ENCODE measurements around the gene TREH.
"Not testable (repeated sequence)": the region's sequence is repeated elsewhere in the genome, so short reads cannot be mapped to it uniquely, and the experiment has no call there.

Gene TREH

DNA sequence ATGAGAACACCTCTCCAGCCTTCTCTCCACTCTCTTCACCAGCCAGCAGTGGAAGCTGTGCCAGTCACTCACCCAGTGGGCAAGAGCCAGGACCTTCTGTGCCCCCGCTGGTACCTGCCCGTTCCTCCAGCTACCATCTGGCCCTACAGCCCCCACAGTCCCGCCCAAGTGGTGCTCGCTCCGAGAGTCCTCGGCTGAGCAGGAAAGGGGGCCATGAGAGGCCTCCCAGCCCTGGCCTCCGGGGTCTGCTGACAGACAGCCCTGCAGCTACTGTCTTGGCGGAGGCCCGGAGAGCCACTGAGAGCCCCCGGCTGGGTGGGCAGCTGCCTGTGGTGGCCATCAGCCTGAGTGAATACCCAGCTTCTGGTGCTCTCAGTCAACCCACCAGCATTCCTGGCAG is 51.9 kb downstream of the TREH start:
- DNase-seq = no peak

GRCh38 chr11:118625976-118626375 is 53.5 kb downstream of the TREH start:
- DNase-seq = no peak

- no peak for DNase-seq
These were observed 54.3 kb downstream of the TREH start for GRCh38 chr11:118625036-118625690.

DNA sequence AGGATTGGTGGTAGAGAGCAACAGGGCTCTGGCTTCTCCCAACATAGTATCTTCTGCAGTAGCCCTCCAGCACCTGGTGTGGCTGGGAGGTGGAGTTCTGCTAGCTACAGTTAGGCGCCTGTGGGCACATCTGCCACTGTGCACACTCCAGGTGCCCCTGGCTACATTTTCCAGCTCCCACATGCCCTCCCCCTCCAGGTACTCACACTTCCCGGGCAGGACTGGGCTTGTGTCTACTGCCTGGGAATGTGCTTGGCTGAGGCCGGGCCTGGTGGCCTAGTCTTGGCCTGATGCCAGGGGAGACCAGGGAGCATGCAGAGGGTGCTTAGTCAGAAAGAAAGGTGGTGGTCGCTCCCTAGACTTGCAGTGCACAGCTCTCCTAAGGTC is 56.2 kb downstream of the TREH start:
- DNase-seq = no peak

DNA sequence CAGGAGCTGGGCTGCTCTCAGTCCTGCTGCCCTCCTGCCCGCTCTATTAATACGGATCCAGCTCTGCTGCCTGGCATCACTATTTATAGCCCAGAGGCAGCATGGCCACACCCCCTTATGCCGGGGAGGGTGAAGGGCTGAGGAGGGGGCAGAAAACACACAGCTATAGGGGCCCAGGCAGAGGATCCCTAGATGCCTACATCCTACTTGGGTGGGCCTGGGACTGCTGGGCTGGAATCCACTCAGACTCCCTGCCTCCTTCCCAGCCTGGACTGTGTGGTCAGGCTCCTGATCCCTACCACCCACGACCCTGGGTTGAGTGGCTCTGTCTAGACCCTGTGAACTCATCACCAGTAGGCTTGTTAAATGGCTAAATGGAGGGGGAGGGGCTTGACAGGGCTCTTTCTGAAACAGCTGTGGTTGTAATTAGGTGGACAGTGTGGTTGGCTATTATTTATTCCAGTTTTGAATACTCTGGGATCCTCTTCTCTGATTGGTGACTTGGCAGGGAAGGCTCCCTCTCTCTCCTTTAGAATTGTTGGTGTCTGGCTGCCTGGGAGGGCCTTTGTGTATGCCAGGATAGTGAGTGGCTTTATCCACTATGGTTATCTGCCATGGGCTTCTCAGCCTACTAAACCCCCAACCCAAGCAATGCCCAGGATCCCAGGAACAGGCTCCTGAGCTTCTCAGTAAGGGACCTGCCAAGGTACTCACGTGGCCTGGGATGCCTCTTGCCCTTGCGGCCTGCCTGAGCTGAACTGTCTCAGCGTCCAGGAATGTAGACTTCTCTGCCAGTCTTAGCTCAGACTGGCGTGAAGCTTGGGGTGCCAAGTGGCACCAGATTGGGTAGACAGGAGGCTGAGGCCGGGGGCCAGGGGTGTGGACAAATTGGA is 56.8 kb downstream of the TREH start:
- peak; percentile 34 for DNase-seq

- no peak for DNase-seq
These were observed 57.6 kb downstream of the TREH start for GRCh38 chr11:118621784-118622375.

- peak; percentile 60 for DNase-seq
These were observed 58.2 kb downstream of the TREH start for GRCh38 chr11:118621071-118621783.

DNA sequence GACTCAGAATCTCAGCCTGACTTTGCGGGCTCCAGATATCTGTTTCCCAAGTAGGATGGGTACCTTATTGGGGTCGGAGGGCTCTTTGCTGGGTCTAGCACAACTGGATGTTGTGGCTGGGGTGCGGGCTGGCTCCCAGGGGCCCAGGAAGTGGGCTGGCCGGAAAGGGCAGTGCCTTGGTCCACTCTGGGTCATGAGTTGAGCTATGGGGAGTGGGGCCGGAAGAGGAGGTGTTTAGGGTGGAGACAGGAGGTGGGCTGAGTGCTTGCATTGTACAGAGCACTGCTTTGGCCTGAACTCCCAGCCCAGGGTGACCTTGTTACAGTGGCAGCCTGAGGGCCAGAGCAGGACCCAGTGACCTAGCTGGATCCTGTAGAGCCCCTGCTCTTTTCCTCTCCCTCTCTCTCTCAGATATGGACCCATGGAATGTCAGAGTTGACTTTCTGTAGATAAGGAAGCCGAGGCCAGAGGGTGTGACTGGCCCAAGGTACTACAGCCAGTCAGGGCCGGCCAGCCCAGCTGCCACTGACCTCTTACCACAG is 58.9 kb downstream of the TREH start:
- no peak for DNase-seq

DNA sequence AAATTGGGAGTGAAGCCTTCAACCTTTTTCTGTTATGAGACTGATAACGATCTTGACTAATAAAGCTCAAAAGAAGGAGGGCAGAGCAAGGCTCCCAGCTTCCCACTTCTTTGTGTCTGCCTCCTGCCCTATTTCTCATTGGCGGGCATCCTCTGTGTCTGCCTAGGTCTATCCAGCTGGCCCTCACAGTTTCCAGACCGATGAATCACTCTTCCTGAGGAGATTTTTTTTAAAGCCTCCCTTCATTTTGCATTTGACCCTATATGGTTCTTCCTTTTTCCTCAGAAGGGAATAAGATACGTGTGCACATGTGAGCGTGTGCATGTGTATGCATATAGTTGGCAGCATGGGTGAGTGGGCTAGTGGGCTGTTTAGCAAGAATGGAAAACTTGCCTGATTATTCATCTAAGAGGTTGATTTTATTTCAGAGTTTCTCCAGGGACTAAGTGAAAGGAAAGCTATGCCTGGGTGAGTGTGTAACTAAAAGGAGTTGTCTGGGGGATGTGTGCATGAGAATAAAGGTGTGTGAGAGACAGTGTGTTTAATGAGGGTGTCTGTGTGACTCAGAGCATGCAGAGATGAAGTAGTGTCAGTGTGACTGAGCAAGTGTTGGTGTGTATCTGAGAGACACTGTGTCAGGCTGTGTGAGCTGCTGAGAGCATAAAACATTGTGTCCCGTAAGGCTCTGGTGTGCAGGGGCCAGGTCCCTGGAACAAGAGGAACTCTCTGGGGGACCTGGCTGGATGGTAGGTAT is 59.8 kb downstream of the TREH start:
- DNase-seq = no peak

DNA sequence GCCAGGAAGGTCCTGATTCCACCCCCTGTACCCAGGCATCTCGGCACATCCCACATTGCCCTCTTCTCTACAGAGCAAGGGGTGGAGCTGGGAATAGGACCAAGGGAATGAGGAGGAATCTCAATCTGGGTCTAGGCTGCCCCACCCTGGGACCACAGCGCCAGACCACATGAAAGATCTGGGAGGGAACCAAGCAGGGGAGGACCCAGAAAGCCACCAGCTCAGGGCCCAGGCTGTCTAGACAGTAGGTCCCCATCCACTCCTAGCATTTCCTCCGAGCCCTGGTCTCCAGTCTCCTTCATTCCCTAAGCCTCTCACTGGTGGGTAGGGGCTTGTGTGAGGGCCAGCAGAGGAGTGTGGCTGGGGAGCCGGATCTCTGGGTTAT is 60.5 kb downstream of the TREH start:
- DNase-seq = no peak

GRCh38 chr11:118618115-118618990 is 61.1 kb downstream of the TREH start:
- DNase-seq = no peak

DNA sequence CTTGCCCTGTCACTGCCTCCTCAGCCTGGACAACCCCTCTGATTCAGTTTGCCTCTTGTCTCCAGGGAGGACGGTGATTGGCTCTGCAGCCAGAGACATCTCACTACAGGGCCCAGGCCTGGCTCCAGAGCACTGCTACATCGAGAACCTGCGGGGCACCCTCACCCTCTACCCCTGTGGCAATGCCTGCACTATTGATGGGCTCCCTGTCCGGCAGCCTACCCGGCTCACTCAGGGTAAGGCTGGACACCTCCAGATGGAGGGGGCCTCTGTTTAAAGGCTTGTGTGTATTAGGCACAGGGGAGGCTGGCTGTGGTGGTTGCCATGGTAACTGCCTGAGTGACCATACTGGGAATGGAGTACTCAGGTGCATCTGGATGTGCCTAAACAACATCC is 63.5 kb downstream of the TREH start:
- DNase-seq = no peak

DNA sequence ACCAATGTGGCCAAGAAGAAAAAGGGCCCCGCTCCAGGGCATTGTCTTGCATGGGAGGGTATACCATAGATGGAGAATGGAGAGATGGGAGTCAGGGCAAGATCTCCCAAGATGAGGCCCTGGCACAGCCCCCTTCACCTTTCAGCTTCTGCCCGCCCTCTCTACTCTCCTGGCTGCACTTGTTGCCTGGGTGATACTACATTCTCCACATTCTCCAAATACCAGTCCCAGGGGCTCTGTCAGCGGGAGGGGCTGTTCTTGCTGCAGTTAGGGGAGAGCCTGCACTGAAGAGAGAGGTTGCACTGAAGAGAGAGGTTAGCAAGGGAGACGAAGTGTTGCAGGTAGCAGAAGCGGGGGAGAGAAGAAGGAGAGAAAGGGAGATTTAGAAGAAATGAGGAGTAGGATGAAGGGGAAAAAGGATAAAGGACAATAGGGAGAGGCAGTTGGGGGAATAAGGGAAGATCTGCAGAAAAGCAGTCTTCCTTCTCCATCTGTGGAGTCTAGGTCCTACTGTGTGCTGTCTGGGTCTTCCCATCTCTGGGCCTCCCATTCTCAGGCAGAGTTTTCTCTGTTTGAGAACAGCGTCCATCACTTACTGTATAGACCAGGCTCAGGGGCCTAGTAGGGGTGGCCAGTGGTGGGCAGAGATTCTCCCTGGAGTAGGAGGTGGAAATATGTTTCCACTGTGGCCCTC is 64.0 kb downstream of the TREH start:
- DNase-seq = no peak

DNA sequence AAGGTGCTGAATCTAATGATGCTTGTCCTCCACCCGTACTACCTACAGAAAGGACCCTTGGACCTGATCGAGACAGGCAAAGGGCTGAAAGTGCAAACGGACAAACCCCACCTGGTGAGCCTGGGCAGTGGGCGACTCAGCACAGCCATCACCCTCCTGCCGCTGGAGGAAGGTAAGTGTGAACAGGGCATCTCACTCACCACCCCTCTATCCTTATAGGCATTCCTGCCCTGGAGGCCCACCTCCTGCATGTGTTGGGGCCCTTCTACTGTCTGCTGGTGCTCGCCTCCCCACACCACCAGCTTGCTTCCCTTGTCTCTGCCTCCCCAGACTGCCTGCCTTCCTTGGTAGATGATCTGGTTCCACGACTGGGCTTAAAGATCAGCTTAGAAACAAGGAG is 64.9 kb downstream of the TREH start:
- DNase-seq = no peak

- no peak for DNase-seq
These were observed 67.1 kb downstream of the TREH start for GRCh38 chr11:118612378-118612777.

- not testable (repeated sequence) for DNase-seq
These were observed 68.0 kb downstream of the TREH start for GRCh38 chr11:118611433-118611795.

- DNase-seq = peak; percentile 37
These were observed 68.5 kb downstream of the TREH start for GRCh38 chr11:118610773-118611432.

DNA sequence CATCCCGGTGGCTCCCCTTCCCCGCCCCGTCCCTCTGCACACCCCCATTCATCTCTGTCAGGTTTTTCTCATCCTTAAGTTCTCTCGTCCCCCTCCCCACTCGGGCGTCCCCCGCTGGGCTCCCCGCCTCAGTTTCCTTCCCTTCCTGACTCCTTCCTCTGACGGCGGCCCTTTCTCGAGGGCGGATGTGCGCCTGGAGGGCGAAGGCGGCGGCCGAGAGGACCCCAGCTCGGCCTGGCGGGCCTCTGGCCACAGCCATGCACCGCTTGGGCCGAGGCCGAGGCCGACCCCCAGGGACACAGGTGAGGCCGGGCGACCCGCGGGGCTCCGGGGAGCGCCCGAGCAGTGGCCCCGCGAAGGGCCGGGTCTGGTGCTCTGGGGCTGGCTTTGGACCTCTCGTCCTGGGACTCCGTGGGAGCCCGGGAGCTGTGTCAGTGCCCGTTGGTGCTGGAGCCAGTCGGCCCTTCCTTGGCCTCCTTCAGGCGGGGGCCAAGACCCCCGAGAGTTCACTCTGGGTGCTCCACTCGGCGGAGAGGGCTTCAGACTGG is 69.2 kb downstream of the TREH start:
- DNase-seq = no peak

GRCh38 chr11:118609380-118610224 is 69.8 kb downstream of the TREH start:
- DNase-seq = no peak
